HG03025 (cell line): ENCODE measurements around the gene USH2A.

ENCODE experiments used
- ATAC-seq: cut with Tn5 transposase; IDR thresholded peaks from one replicate; pipeline ENCODE4 v1.9.1; 2021; ENCODE audit warnings: mild to moderate bottlenecking, moderate library complexity; ENCODE audit not compliant: unreplicated experiment, low FRiP score

USH2A gene

GRCh38 chr1:215986401-215986800, 436.8 kb downstream of the USH2A start:
- no peak for ATAC-seq

DNA sequence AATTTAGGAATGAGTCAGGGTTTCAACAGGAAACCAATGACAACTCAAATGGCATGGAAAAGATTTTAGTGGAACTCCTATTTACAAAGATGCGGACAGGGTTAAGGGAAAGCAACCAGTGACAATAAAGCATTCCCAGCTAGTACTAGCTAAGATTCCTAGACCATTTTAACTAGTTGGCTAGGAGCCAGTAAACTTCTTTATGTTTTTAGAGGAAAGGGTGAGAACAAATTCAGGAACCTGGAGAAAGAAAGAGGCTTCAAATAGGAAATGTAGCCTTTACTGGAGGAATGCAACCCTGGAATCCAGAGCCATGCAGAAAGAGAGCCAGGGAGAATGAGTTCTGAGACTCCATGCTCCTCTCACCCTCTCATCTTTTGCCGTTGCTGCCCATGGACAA, 439.6 kb downstream of the USH2A start:
- no peak for ATAC-seq

DNA sequence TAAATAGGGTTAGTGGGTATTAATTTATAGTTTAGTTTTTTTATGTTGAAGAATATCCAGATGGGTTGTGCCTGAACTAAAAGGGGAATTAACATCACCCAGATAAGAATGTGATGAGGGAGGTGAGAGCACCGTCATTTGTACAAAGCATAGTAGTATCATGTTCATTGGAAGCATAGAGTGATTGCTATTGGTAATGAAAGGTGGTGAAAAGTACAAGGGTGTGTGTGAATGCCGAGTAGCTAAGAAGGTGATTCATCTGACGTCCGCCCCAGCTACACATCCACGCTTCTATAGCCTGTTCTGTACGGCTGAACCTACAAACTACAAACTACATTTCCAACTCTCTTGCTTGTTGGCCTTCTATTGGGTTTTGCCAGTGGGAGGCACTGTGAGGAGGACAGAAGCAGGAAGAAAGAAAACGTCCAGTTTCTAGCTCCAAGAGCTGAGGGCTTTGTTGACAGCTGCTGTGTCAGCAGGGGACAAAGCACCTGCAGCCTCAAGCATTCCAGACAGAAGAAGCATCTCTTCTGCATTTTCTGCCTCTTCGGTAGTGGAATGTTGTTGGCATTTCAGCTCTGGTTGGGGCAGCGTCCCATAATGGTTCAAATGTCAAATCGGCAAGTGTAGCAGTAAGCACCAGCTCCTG, 451.3 kb downstream of the USH2A start:
- ATAC-seq = no peak

DNA sequence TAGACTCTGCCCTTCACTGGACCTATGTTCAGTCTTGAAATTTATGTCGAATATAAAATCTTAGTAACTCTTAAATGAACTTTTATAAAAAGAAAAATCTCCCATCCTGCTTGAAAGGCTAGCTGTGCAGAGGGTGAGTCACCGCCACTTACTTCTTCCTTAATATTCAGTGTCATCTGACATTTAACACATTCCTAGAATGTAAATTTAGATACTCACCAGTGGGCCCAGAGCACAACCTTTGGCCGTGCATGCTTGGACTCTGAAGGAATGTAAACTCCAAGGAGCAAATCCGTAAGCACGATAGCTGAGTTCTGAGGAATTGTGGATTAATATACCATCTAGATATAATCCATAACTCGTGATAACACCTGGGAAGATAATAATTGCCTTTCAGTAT, 452.8 kb downstream of the USH2A start:
- no peak for ATAC-seq

DNA sequence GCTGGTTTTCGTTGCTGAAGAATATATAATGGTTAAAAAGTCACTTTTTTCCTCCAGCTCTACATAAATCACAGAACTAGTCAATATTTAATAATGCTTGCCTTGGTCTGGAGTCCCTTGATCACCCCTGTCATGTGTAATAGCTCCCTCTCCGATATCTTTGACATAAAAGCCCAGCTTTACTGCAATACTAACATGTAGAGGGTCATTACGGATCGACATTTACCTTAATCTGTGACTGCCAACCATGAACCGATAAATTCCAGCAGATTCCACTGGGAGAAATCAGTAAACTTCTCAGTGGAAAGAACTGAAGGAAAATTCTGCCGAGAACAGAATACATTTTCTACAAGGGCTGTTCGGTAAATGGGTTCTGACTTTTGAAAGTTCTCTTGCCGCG, 459.6 kb downstream of the USH2A start:
- no peak for ATAC-seq

GRCh38 chr1:215963040-215963439, 460.2 kb downstream of the USH2A start:
- no peak for ATAC-seq

GRCh38 chr1:215958841-215959240, 464.4 kb downstream of the USH2A start:
- no peak for ATAC-seq

DNA sequence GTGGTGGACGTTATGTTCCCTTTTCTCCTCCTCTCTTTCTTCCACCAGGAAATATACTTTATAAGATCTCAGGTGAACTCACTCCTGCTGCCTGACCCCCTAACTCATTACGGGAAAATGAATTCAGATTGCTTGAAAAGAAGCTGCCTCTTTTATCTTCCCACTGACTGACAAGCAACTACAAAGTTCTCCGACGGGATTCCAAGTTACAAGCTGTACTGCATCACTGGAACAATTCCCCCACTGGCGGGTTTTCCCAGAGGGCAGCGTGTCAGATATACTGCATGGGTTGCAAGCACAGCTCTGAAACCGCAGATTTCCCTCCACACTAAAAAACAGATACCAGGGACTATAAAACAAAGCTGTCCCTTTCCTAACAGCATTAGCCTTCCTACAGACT, 465.6 kb downstream of the USH2A start:
- no peak for ATAC-seq

- ATAC-seq = no peak
Observed at GRCh38 chr1:215932558-215932957, 490.7 kb downstream of the USH2A start.

GRCh38 chr1:215926670-215927069, 496.6 kb downstream of the USH2A start:
- no peak for ATAC-seq

GRCh38 chr1:215923129-215923824, 500.0 kb downstream of the USH2A start:
- ATAC-seq = no peak

DNA sequence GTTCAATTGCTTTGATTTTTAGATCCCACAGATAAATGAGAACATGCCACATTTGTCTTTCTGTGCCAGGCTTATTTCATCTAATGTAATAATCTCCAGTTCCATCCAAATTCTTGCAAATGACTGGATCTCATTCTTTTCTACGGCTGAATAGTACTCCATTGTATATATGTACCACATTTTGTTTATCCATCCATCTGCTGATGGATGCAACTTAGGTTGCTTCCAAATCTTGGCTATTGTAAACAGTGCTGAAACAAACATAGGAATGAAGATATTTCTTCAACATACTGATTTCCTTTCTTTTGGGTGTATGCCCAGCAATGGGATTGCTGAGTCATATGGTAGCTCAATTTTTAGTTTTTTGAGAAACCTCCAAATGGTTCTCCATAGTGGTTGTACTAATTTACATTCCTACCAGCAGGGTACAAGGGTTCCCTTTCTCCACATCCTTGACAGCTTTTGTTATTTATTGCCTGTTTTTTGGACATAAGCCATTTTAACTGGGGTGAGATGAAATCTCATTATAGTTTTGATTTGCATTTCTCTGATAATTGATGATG, 511.8 kb downstream of the USH2A start:
- no peak for ATAC-seq

- no peak for ATAC-seq
Observed at GRCh38 chr1:215905493-215906115, 517.6 kb downstream of the USH2A start.

DNA sequence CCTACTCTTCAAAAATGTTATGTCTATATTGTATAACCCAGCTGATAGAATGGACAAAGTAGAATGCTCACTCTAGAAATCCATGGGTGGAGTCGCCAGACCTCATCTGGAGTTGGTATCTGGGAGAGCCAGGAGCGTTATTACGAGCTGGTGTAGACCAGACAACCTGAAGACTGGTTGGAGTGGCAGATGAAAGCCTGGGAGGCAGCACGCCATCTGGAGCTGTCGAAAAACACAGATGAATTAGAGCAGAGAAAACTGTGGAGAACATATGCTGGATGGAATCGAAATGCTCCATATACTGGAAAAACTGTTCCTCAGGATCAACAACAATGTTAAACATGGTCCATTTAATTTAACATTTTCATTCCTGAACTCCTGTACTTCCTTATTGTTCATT, 522.6 kb downstream of the USH2A start:
- no peak for ATAC-seq

- ATAC-seq = no peak
Observed at GRCh38 chr1:215899901-215900300, 523.3 kb downstream of the USH2A start.

DNA sequence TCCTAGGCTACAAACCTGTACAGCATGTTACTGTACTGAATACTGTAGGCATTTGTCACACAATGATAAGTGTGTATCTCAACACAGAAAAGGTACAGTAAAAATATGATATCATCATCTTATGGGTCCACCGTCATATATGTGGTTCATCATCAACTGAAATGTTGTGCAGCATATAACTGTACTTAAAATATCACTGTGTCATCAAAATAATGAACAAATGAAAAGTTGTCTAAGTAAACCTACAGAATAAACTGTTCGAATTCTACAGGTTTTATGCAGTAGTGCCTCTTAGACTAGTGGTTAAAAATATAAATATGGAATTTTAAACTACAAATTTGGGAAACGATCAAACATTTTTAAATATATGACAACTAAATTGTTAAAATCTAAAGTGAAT, 527.4 kb downstream of the USH2A start:
- ATAC-seq = no peak

DNA sequence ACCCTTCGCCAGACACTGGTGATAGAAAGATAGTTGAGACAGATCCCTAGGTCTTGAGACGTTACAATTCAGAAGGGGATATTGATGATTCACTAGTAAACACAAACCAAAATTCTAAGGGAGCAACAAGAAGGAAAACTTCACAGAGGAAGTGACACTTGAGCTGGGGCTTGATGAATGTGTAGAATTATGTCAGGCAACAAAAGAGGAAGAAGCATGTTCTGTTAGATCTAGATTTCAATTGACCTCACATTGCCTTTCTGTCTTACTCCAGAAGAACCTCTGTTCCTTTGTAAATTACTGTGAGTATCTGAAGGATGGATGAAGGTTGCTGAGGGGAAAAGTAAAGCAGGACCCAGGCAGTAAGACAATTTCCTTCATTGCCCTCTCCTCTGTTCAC, 528.0 kb downstream of the USH2A start:
- ATAC-seq = no peak

- no peak for ATAC-seq
Observed at GRCh38 chr1:215894617-215895016, 528.6 kb downstream of the USH2A start.

DNA sequence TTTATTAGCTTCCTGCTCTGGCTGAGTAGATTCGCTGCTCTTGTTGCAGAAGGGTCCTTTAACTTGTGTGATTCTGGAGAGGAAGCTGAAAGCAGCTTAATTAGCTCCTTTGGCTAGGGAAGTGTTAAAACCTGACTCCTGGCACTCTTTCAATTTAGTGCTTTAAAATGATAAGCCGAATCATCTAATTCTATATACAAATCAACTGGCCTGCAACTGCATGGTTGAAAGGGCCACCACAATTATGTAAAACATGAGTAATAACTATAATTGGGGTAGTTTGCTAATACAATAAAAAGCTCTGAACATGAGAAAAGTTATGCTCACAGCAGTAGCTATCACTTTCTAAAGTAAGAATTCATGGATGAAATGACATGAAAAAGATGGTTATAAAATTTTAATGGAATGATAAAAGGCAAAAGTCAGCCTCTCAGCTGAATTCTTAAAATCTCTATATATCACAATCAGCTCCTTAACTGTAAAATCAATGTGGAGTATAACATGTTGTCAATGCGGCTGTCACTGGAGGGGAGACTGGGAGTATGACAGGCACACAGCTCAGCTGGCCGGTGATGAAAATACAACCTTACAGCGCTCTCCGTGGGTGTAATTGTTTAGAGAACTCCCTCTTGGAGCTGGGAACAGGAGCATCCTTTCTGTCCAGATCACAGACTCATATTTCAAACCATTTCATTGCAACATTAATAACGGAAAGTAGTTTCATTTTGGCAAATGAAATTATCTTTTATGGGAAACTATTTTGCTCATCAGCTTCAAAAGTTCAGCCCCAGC, 531.8 kb downstream of the USH2A start:
- ATAC-seq = no peak

DNA sequence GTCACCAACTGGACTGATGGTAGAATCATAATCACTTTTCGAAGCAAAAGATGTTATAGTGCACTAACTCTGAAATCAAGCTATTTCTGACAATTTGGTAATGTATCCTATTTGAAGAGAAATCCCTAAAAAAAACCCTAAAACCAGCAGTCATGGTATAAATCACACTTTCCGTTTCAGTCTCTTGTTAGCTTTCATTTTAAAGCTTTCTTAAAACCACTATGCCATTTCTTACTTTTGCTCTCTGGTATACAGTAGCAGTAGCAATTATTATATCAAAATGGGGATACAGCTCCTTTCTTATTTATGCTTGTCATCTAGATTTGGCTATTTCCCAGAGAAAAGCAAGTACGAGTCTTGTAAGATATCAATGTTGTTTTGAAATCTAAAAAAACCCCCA, 532.8 kb downstream of the USH2A start:
- no peak for ATAC-seq

- ATAC-seq = no peak
Observed at GRCh38 chr1:215889871-215890270, 533.4 kb downstream of the USH2A start.
